RWPE1 (cell line): ENCODE data around the gene MIA3.
A peak's percentile ranks its signal among the peaks of the same experiment; 100 is the strongest.

Source experiments
- CTCF ChIA-PET: fragments of 350-600 bp; sonication (Branson Sonifier 250); formaldehyde crosslinking; extraction: SDS; loops from one replicate; lab custom pipeline; 2021; lab: Yijun Ruan, JAX
- POLR2A ChIA-PET: fragments of 400-600 bp; formaldehyde crosslinking; extraction: SDS; loops from one replicate; lab custom pipeline; 2020; ENCODE audit warnings: antibody characterized with exemption; ENCODE audit not compliant: low non-redundant PET; lab: Yijun Ruan, JAX
- DNase-seq: peaks from one replicate; pipeline ENCODE4 v3.0.0; 2012; ENCODE audit warnings: low spot score
- H3K27ac ChIP-seq: fragments of 450-650 bp; 2 replicates; pipeline ENCODE4 v1.5.1; 2017
- TF ChIP-seq, protein P1 (sequence below): fragments of 450-650 bp; conservative IDR thresholded peaks from 2 replicates; pipeline ENCODE4 v1.5.1; 2017; ENCODE audit warnings: low read depth, mild to moderate bottlenecking

MIA3 gene

GRCh38 chr1:222618001-222618879, at the start of gene MIA3:
TSS of gene MIA3 (plus strand) at chr1:222618097. CDS start at chr1:222618111, 14 bp downstream.
- ChIA-PET CTCF (interaction anchor here (0.7 kb wide), 1 partner anchor 153 kb away, joined by 8 read pairs; no protein-coding TSS in a partner anchor), POLR2A (no interaction called here)
- TF ChIP-seq, protein P1, sequence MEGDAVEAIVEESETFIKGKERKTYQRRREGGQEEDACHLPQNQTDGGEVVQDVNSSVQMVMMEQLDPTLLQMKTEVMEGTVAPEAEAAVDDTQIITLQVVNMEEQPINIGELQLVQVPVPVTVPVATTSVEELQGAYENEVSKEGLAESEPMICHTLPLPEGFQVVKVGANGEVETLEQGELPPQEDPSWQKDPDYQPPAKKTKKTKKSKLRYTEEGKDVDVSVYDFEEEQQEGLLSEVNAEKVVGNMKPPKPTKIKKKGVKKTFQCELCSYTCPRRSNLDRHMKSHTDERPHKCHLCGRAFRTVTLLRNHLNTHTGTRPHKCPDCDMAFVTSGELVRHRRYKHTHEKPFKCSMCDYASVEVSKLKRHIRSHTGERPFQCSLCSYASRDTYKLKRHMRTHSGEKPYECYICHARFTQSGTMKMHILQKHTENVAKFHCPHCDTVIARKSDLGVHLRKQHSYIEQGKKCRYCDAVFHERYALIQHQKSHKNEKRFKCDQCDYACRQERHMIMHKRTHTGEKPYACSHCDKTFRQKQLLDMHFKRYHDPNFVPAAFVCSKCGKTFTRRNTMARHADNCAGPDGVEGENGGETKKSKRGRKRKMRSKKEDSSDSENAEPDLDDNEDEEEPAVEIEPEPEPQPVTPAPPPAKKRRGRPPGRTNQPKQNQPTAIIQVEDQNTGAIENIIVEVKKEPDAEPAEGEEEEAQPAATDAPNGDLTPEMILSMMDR = no peak
- peak within 1 kb of the TSS; percentile 65 for H3K27ac ChIP-seq
- DNase-seq = peak; percentile 84

DNA sequence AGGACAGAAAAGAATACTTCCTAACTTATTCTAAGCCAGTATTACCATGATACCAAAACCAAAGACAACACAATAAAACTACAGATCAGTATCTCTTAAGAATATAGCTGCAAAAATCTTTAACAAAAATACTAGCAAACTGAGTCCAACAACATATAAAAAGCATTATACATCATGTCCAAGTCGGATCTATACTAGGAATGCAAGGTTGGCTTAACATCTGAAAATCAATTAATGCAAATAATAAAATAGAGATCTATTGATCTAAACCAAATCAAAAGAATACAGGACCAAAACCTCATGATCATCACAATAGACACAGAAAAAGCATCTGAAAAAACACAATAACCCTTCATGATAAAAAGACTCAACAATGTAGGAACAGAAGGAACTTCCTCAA, 47.1 kb upstream of the MIA3 start:
- POLR2A ChIA-PET = no interaction called here

GRCh38 chr1:222579316-222579715, 38.6 kb upstream of the MIA3 start:
- ChIA-PET CTCF (interaction anchor here (0.6 kb wide), 1 partner anchor 544 kb away, joined by 3 read pairs; no protein-coding TSS in a partner anchor), POLR2A (no interaction called here)

More for the DNA sequence above, 47.1 kb upstream of the MIA3 start:
- no peak for DNase-seq
- CTCF ChIA-PET = no interaction called here
- TF ChIP-seq, protein P1 = no peak
- no peak overlapping the region for H3K27ac ChIP-seq

DNA sequence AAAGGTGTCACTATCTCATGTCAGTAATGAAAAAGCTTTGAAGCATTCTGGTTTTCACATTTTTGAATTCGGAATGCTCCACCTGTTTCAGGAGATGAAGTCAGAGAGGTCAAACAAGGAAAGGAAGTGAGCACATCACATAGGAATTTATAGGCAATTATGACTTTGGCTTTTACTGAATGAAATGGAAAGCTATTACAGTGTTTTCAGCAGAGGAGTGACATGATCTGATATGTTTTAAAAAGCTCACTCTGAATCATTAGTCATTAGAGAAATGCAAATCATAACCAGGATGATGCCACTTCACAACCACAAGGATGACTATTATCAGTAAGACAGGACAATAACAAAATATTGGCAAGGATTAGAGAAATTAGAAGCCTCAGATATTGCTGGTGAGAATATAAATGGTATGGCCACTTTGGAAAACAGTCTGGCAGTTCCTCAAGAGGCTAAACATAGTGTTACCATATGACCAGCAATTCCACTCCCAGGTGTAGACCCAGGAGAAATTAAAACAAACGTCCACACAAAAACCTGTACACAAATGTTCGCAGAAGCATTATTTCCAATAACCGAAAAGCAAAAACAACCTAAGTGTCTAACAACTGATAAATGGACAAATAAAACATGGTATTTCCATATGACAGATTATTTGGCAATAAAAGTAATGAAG, 35.7 kb upstream of the MIA3 start:
- ChIA-PET CTCF (interaction anchor here (0.6 kb wide), 1 partner anchor 27 kb away, joined by 6 read pairs; no protein-coding TSS in a partner anchor), POLR2A (no interaction called here)
- TF ChIP-seq, protein P1 = no peak
- peak; percentile 77 for DNase-seq
- H3K27ac ChIP-seq = peak overlapping the region; percentile 71

More at GRCh38 chr1:222579316-222579715, 38.6 kb upstream of the MIA3 start:
- no peak for DNase-seq
- TF ChIP-seq, protein P1 = no peak
- H3K27ac ChIP-seq = no peak overlapping the region

GRCh38 chr1:222583079-222583478, 34.8 kb upstream of the MIA3 start:
- CTCF ChIA-PET = interaction anchor here (0.6 kb wide), 1 partner anchor 26 kb away, joined by 6 read pairs; no protein-coding TSS in a partner anchor
- POLR2A ChIA-PET = no interaction called here
- peak overlapping the region; percentile 71 for H3K27ac ChIP-seq
- DNase-seq = no peak
- TF ChIP-seq, protein P1 = no peak

DNA sequence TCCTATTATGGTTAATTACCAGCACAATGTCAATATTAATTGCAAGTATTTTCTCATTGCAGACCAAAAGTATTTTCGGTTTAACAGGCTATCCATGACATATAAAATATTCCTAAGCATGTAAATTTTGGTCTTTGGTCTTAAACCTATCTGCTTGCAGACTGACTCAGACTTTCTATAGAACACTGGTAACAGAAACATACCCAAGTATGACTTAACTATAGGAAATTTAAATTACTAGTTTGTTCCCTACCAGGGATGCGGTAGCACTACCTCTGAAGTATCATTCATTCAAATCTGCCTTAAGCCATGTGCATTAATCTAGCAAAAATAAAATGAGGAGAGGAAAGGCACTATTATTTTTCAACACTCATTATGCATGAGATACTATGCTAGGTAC, 31.1 kb upstream of the MIA3 start:
- TF ChIP-seq, protein P1 = no peak

More for the DNA sequence above, 31.1 kb upstream of the MIA3 start:
- no peak for DNase-seq
- ChIA-PET CTCF (no interaction called here), POLR2A (no interaction called here)
- H3K27ac ChIP-seq = no peak overlapping the region
